ENCODE results near the gene SHISA4.

- TF ChIP-seq CTCF (IDR thresholded peaks at IDR 0.05; ENCODE audit: low read length) (no peak), EZH2phosphoT487 (IDR thresholded peaks at IDR 0.05; ENCODE audit: low read length) (no peak)
Measured at GRCh38 chr1:201883266-201883665, 5.4 kb upstream of the SHISA4 start.

All from MM.1S (cell line).